SK-N-SH (cell line): ENCODE data around the gene ISM1. TPM values are rescaled to one million over a fixed set of nuclear protein-coding genes. Genes with fewer than 3 reads are reported as not detected.

Source experiments
- CTCF ChIA-PET: fragments of 300-600, 350-600 bp; formaldehyde crosslinking; extraction: SDS; loops from one replicate; lab custom pipeline; 2021; lab: Yijun Ruan, JAX
- POLR2A ChIA-PET: fragments of 350-600 bp; sonication (Branson Sonifier 250); formaldehyde crosslinking; extraction: SDS; loops from one replicate; lab custom pipeline; 2020; ENCODE audit warnings: antibody characterized with exemption, inconsistent platforms; lab: Yijun Ruan, JAX
- DNase-seq: peaks from one replicate; pipeline ENCODE4 v3.0.0; 2012
- H2AFZ ChIP-seq: fragments of 200-600 bp; sonication (generic); 2 replicates; pipeline ENCODE4 v1.8.1; 2016; ENCODE audit warnings: antibody characterized with exemption, mild to moderate bottlenecking, low read depth
- H3F3A ChIP-seq: fragments of 200-600 bp; sonication (generic); replicated peaks from 2 replicates; pipeline ENCODE3; 2016; ENCODE audit warnings: antibody characterized with exemption, mild to moderate bottlenecking; ENCODE audit not compliant: insufficient read depth
- H3K27ac ChIP-seq, 2 experiments: fragments of 200-500 bp in 1 of 2; fragments of 200-600 bp in 1 of 2; sonication (Bioruptor generic) in 1 of 2; sonication (generic), shearing (Covaris generic) in 1 of 2; 2 replicates each; pipeline versions ENCODE4 v1.5.1 to v1.6.1; 2014 to 2016; ENCODE audit warnings: low read depth in 2 of 2, inconsistent platforms in 1 of 2, low read length in 1 of 2, mild to moderate bottlenecking in 1 of 2, mixed read lengths in 1 of 2
- H3K27me3 ChIP-seq: fragments of 200-600 bp; sonication (generic), shearing (Covaris generic); 2 replicates; pipeline ENCODE4 v1.6.1; 2016; ENCODE audit warnings: mixed run types; ENCODE audit not compliant: insufficient read depth
- H3K36me3 ChIP-seq, 2 experiments: fragments of 200-500 bp in 1 of 2; fragments of 200-600 bp in 1 of 2; sonication (Bioruptor generic) in 1 of 2; sonication (generic) in 1 of 2; replicated peaks in 1 of 2; 2 replicates each; pipeline versions ENCODE3 to v1.5.1; 2014 to 2016; ENCODE audit warnings: low read length in 1 of 2, mild to moderate bottlenecking in 1 of 2; ENCODE audit not compliant: insufficient read depth in 2 of 2, control insufficient read depth in 1 of 2
- H3K4me1 ChIP-seq, 2 experiments: fragments of 200-500 bp in 1 of 2; fragments of 200-600 bp in 1 of 2; sonication (Bioruptor generic) in 1 of 2; sonication (generic), shearing (Covaris generic) in 1 of 2; 2 replicates each; pipeline versions ENCODE4 v1.5.1 to v1.6.1; 2014 to 2016; ENCODE audit warnings: low read depth in 1 of 2, low read length in 1 of 2, mixed run types in 1 of 2; ENCODE audit not compliant: insufficient read depth in 2 of 2, control insufficient read depth in 1 of 2
- H3K4me2 ChIP-seq: fragments of 200-600 bp; sonication (generic), shearing (Covaris generic); 2 replicates; pipeline ENCODE4 v1.6.1; 2017; ENCODE audit warnings: mixed run types
- H3K4me3 ChIP-seq, 2 experiments: fragments of 200-500 bp in 1 of 2; fragments of 200-600 bp in 1 of 2; sonication (Bioruptor generic) in 1 of 2; sonication (generic), shearing (Covaris generic) in 1 of 2; 2 replicates each; pipeline versions ENCODE4 v1.5.1 to v1.8.1; 2014 to 2016; ENCODE audit warnings: low read depth in 2 of 2, inconsistent platforms in 1 of 2, low read length in 1 of 2, mild to moderate bottlenecking in 1 of 2, mixed read lengths in 1 of 2, moderate library complexity in 1 of 2
- H3K79me2 ChIP-seq: fragments of 200-600 bp; sonication (generic); 2 replicates; pipeline ENCODE4 v1.8.1; 2017; ENCODE audit warnings: mild to moderate bottlenecking; ENCODE audit not compliant: insufficient read depth
- H3K9ac ChIP-seq: fragments of 200-600 bp; sonication (generic); 2 replicates; pipeline ENCODE4 v1.6.1; 2017; ENCODE audit warnings: mixed run types
- H3K9me2 ChIP-seq: fragments of 200-600 bp; sonication (generic); 2 replicates; pipeline ENCODE4 v1.6.1; 2017; ENCODE audit warnings: mixed run types
- H3K9me3 ChIP-seq: fragments of 200-600 bp; sonication (generic); 2 replicates; pipeline ENCODE4 v1.6.1; 2017; ENCODE audit warnings: mixed run types, mild to moderate bottlenecking, moderate library complexity
- H4K20me1 ChIP-seq: fragments of 200-600 bp; sonication (generic); 2 replicates; pipeline ENCODE4 v1.6.1; 2017; ENCODE audit warnings: mild to moderate bottlenecking, mixed run types; ENCODE audit not compliant: insufficient read depth
- EP300 ChIP-seq, 2 experiments: IDR thresholded peaks; 2 replicates each; pipeline versions ENCODE4 v1.4.0 to v1.6.1; 2012; ENCODE audit warnings: borderline replicate concordance in 1 of 2, low read depth in 1 of 2, low read length in 1 of 2
- EZH2phosphoT487 ChIP-seq: fragments of 200-600 bp; sonication (generic); IDR thresholded peaks from 2 replicates; pipeline ENCODE4 v1.6.1; 2017; ENCODE audit warnings: low read depth, mixed run types, mild to moderate bottlenecking, antibody characterized with exemption, moderate library complexity, borderline replicate concordance
- FOSL2 ChIP-seq: IDR thresholded peaks from 2 replicates; pipeline ENCODE4 v1.4.0; 2012; ENCODE audit warnings: low read depth, mild to moderate bottlenecking, moderate library complexity, borderline replicate concordance
- FOXJ3 ChIP-seq: sonication (generic); formaldehyde crosslinking; IDR thresholded peaks from 2 replicates; pipeline ENCODE4 v1.5.1; 2020; ENCODE audit warnings: mild to moderate bottlenecking, missing genetic modification reagents
- FOXM1 ChIP-seq: IDR thresholded peaks from 2 replicates; pipeline ENCODE4 v1.4.0; 2012; ENCODE audit warnings: low read depth, mild to moderate bottlenecking
- GATA2 ChIP-seq: sonication (generic); formaldehyde crosslinking; IDR thresholded peaks from 2 replicates; pipeline ENCODE4 v1.5.0; 2020; ENCODE audit warnings: mild to moderate bottlenecking, missing genetic modification reagents
- IRF3 ChIP-seq: fragments of 150-350 bp; IDR thresholded peaks from 2 replicates; pipeline ENCODE4 v1.6.1; 2016; ENCODE audit warnings: mild to moderate bottlenecking, low read depth, low read length
- NRF1 ChIP-seq: IDR thresholded peaks from 2 replicates; pipeline ENCODE4 v1.6.1; 2012; ENCODE audit warnings: low read depth, mild to moderate bottlenecking, low read length
- RAD21 ChIP-seq: IDR thresholded peaks from 2 replicates; pipeline ENCODE4 v1.6.1; 2012; ENCODE audit warnings: mild to moderate bottlenecking, low read length
- RCOR1 ChIP-seq: fragments of 150-350 bp; IDR thresholded peaks from 2 replicates; pipeline ENCODE4 v1.6.1; 2017; ENCODE audit warnings: antibody characterized with exemption, low read length
- RFX5 ChIP-seq: IDR thresholded peaks from 2 replicates; pipeline ENCODE4 v1.6.1; 2012; ENCODE audit warnings: mild to moderate bottlenecking, improper control_type of control experiment, low read length
- RXRA ChIP-seq: IDR thresholded peaks from 2 replicates; pipeline ENCODE4 v1.4.0; 2012; ENCODE audit warnings: low read depth, mild to moderate bottlenecking, borderline replicate concordance
- SMC3 ChIP-seq: IDR thresholded peaks from 2 replicates; pipeline ENCODE4 v1.6.1; 2012; ENCODE audit warnings: low read depth, low read length, improper control_type of control experiment
- TAF1 ChIP-seq: IDR thresholded peaks from 2 replicates; pipeline ENCODE4 v1.6.1; 2012; ENCODE audit warnings: low read depth, mild to moderate bottlenecking, low read length, moderate library complexity, borderline replicate concordance
- YY1 ChIP-seq: IDR thresholded peaks from 2 replicates; pipeline ENCODE4 v1.4.0; 2012; ENCODE audit warnings: low read depth, mild to moderate bottlenecking
- WGBS: methylation state at CpG from one replicate; pipeline ENCODE4 v1.1.6; 2017; ENCODE audit warnings: low lambda C conversion rate; 5-methylcytosine and 5-hydroxymethylcytosine counted together
- polyA plus RNA-seq, 3 experiments: library from polyadenylated mRNA; depleted of rRNA; stranded (reverse); fragments of >200 nt; gene quantifications; 2 replicates each; pipeline ENCODE4 v1.2.3, GENCODE V29; 2012
- TF ChIP-seq, protein P1 (sequence below): IDR thresholded peaks from 2 replicates; pipeline ENCODE4 v1.4.0; 2012; ENCODE audit warnings: low read depth, borderline replicate concordance
- TF ChIP-seq, protein P2 (sequence below): fragments of 200-600 bp; sonication (generic); IDR thresholded peaks from 2 replicates; pipeline ENCODE4 v1.6.1; 2017; ENCODE audit warnings: antibody characterized with exemption, mild to moderate bottlenecking, moderate library complexity
- TF ChIP-seq, protein P3 (sequence below): fragments of 150-350 bp; IDR thresholded peaks from 2 replicates; pipeline ENCODE4 v1.6.1; 2017; ENCODE audit warnings: antibody characterized with exemption, low read length, low read depth, borderline replicate concordance
- TF ChIP-seq, protein P4 (sequence below): IDR thresholded peaks from 2 replicates; pipeline ENCODE4 v1.4.0; 2012; ENCODE audit warnings: low read depth

ISM1 gene
- polyA plus RNA-seq, 1 of the 3 experiments (the other 2 are of a cell fraction) = not detected

GRCh38 chr20:13271977-13272975 is 51.2 kb downstream of the ISM1 start:
- Histone ChIP-seq H3K4me2 (no peak overlapping the region), H3K9ac (no peak overlapping the region), H3K36me3 (no peaks in the 10 kb centered on the region), H3K9me3 (no peaks in the 10 kb centered on the region), H3F3A (no peaks in the 10 kb centered on the region), H3K9me2 (no peaks in the 10 kb centered on the region), H3K27me3 (no peaks in the 10 kb centered on the region; the same call in 1 of the 2 replicates), H3K4me3 (no peak overlapping the region), H3K4me1 (no peaks in the 10 kb centered on the region), H3K79me2 (no peaks in the 10 kb centered on the region), H3K27ac (no peak overlapping the region), H4K20me1 (no peaks in the 10 kb centered on the region), H2AFZ (no peak overlapping the region)
- DNase-seq = no peak
- ChIA-PET CTCF (interaction anchor here (0.8 kb wide), 1 partner anchor 11 kb away, joined by 3 read pairs; no protein-coding TSS in a partner anchor), POLR2A (no interaction called here)
- TF ChIP-seq TAF1 (no peak), YY1 (no peak), RFX5 (no peak), RAD21 (no peak), RXRA (no peak), NRF1 (no peak), IRF3 (no peak), FOXM1 (no peak), RCOR1 (no peak), EP300 (IDR thresholded peaks at IDR 0.05; ENCODE audit: borderline replicate concordance in 1 of 2, low read depth in 1 of 2, low read length in 1 of 2) (no peak), GATA2 (CRISPR knock-in tag) (no peak), FOXJ3 (no peak), EZH2phosphoT487 (no peak), FOSL2 (no peak), SMC3 (no peak)
- TF ChIP-seq, protein P1, sequence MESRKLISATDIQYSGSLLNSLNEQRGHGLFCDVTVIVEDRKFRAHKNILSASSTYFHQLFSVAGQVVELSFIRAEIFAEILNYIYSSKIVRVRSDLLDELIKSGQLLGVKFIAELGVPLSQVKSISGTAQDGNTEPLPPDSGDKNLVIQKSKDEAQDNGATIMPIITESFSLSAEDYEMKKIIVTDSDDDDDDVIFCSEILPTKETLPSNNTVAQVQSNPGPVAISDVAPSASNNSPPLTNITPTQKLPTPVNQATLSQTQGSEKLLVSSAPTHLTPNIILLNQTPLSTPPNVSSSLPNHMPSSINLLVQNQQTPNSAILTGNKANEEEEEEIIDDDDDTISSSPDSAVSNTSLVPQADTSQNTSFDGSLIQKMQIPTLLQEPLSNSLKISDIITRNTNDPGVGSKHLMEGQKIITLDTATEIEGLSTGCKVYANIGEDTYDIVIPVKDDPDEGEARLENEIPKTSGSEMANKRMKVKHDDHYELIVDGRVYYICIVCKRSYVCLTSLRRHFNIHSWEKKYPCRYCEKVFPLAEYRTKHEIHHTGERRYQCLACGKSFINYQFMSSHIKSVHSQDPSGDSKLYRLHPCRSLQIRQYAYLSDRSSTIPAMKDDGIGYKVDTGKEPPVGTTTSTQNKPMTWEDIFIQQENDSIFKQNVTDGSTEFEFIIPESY = no peak
- TF ChIP-seq, protein P2, sequence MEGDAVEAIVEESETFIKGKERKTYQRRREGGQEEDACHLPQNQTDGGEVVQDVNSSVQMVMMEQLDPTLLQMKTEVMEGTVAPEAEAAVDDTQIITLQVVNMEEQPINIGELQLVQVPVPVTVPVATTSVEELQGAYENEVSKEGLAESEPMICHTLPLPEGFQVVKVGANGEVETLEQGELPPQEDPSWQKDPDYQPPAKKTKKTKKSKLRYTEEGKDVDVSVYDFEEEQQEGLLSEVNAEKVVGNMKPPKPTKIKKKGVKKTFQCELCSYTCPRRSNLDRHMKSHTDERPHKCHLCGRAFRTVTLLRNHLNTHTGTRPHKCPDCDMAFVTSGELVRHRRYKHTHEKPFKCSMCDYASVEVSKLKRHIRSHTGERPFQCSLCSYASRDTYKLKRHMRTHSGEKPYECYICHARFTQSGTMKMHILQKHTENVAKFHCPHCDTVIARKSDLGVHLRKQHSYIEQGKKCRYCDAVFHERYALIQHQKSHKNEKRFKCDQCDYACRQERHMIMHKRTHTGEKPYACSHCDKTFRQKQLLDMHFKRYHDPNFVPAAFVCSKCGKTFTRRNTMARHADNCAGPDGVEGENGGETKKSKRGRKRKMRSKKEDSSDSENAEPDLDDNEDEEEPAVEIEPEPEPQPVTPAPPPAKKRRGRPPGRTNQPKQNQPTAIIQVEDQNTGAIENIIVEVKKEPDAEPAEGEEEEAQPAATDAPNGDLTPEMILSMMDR = no peak
- TF ChIP-seq, protein P3, sequence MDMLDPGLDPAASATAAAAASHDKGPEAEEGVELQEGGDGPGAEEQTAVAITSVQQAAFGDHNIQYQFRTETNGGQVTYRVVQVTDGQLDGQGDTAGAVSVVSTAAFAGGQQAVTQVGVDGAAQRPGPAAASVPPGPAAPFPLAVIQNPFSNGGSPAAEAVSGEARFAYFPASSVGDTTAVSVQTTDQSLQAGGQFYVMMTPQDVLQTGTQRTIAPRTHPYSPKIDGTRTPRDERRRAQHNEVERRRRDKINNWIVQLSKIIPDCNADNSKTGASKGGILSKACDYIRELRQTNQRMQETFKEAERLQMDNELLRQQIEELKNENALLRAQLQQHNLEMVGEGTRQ = no peak
- TF ChIP-seq, protein P4, sequence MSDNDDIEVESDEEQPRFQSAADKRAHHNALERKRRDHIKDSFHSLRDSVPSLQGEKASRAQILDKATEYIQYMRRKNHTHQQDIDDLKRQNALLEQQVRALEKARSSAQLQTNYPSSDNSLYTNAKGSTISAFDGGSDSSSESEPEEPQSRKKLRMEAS = no peak
- 44% methylated on average over 10 of the region's 10 CpGs for WGBS
